Ammon's horn (tissue), 1 donor: ENCODE results near the gene KCNAB2.

Source experiments
- DNase-seq: peaks from one replicate; pipeline ENCODE4 v3.0.0-alpha.2; 2016; ENCODE audit warnings: low spot score

The KCNAB2 gene

DNA sequence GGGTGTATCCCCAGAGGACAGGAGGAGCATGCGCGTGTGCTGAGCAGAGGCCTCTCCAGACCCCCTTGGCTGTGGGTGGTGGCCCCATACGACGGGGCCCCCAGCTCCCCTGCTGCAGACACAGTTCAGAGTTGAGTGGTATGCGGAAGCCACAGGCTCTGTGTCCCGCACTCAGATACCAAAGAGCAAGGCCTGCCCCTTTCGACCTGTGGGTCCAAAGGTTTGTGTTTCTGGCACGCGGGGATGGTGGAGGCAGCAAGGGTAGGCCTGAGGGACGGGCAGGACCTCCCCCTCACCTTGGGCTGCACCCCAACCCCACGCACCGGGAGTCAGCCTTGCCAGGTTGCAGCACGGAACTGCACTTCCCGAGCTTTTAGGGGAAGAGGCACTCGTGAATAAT lies at the start of gene KCNAB2:
TSS of gene KCNAB2 (plus strand) at position 328 of the 400 bp plus-strand sequence. CDS start 5,649 bp downstream, outside the sequence.
- no peak for DNase-seq

- DNase-seq = no peak
Observed at GRCh38 chr1:5996641-5997270, 48.9 kb upstream of the KCNAB2 start.

DNA sequence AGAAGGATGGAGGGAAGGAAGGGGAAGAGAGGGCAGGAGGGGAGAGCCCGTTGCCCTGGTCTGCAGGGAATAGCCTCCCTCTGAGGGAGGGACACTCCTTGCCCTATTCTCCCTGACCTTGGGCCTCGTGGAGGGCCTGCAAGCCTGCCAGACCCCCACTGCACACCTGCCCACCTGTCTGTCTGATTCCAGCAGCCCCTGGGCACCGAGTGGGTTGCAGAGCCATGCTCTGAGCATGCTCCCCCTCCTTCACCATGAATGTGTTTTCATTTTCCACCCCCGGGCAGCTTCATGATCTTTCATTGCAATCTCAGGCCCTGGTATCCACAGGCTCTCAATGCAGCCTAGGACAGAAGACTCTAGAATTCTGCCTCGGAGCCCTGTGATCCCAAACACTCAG lies 48.4 kb upstream of the KCNAB2 start:
- DNase-seq = no peak

DNA sequence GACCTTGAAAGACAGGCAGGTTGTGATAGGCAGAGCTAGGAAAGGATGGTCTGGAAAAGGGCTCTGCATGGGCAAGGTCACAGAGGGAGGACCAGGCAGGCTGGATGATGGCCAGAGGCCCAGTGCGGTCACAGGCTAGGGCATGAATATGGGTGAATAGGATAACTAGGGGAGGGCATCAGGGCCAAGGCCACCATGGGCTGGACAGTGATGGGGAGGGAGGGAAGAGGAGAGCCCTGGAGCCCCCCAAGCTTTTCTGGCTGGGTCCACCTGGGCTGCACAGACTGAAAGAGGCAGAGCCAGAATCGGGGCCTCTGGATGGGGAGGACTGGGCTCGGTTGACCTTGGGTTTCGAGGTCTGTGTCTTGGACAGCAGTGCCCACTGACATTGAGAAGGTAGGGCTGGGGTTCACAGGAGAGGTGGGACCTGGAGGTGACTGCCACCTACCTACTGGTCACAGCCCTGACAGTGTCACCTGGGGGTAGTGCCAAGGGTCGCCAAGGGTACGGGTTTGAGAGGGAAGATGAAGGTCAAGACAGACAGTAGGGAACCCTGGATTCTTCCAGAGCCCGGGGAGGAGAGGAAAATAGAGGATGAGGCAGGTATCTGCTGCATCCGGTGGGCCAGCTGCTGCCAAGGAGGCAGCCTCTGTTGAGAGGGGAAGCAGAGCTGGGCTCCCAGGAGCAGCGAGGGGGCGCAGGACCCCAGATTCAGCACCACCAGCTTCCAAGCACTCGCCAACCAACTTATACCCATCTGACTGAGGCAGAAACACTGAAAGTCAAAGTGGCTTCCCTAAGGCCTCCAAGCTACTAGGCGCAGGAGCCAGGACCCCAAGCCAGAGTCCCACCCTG lies 47.4 kb upstream of the KCNAB2 start:
- DNase-seq = no peak

GRCh38 chr1:5998906-5999301 lies 46.8 kb upstream of the KCNAB2 start:
- no peak for DNase-seq

GRCh38 chr1:5999711-6000443 lies 45.8 kb upstream of the KCNAB2 start:
- no peak for DNase-seq

GRCh38 chr1:6000444-6001288 lies 45.0 kb upstream of the KCNAB2 start:
- no peak for DNase-seq

DNA sequence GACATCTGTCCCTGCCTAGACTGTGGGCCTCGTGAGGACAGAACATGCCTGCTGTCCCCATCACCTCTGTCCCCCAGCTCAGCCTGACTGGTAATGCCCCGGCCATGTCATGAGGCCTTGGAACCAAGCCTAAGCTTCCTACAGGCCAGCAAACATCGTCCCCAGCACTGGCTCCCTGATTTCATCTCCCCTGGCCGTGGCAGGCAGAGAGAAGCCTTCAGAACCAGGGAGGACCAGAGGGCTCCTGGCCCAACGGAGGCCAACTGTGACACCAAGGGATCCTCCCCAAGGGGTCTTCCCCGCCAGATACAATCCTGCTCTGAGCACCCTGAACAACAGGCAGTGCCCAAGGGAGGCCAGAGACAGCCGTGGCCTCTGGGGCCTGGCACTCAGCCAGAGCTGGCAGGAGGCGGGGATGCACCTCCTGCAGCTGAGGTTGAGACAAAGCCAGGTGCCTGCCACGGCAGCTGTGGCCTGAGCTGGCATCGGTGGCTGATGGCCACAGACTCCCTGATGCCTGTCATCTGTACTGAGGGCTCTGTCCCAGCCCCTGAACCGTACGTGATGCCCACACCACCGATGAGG lies 43.6 kb upstream of the KCNAB2 start:
- DNase-seq = no peak

- no peak for DNase-seq
Observed at GRCh38 chr1:6002714-6003501, 42.8 kb upstream of the KCNAB2 start.

- DNase-seq = no peak
Observed at GRCh38 chr1:6003568-6004411, 41.9 kb upstream of the KCNAB2 start.

GRCh38 chr1:6004412-6005123 lies 41.1 kb upstream of the KCNAB2 start:
- no peak for DNase-seq

DNA sequence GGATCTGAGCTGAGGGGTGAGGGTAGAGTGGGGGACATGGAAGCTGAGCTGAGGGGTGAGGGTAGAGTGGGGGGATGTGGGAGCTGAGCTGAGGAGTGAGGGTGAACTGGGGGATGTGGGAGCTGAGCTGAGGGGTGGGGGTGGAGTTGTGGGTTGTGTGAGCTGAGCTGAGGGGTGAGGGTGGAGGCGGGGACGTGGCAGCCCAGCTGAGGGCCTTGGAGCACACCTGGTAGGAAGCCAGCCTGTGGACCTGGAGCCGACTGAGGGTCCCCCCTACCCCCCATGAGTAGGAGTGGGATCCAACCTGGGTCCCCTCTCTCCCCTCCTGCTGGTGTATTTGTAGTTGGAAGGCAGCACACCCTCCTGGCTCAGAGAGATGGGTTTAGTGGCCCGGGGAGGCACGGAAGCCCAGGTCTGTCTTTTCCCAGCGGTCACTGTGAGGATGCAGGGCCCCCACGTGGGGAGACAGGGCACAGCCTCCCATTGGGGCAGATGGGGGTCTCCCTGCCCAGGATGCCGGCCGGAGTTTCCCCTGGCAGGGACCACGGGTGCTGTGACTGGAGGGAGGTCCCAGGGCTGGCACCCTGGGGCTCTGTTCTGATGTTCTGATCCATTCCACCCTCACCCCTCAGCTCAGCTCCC lies 40.3 kb upstream of the KCNAB2 start:
- no peak for DNase-seq

- no peak for DNase-seq
Observed at GRCh38 chr1:6006882-6007281, 38.8 kb upstream of the KCNAB2 start.

GRCh38 chr1:6007318-6008083 lies 38.2 kb upstream of the KCNAB2 start:
- DNase-seq = no peak

DNA sequence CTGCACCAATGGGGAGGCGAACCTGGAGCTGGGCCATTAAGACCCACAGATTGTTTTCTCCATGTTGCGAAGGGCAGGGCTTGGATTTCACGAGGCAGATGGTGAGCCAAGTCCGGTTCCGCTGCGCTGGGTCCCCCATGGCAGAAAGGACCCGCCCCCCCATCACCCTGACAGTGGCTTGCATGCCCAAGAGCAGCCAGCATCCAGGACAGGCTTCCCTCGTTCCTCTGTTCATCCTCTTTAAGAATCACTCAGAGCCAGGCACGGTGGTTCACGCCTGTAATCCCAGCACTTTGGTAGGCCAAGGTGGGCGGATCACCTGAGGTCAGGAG lies 37.6 kb upstream of the KCNAB2 start:
- no peak for DNase-seq

- DNase-seq = no peak
Observed at GRCh38 chr1:6008696-6009095, 37.0 kb upstream of the KCNAB2 start.

GRCh38 chr1:6009120-6010040 lies 36.3 kb upstream of the KCNAB2 start:
- DNase-seq = no peak
